GM12801 (cell line): ENCODE measurements around the gene UNC80.

Source experiments
- CTCF ChIP-seq: IDR thresholded peaks from one replicate; pipeline ENCODE4 v1.5.1; 2011; ENCODE audit warnings: control low read depth; ENCODE audit not compliant: insufficient read length; ENCODE audit errors: extremely low read depth

UNC80 gene

GRCh38 chr2:209773377-209773776 lies 1.7 kb downstream of the UNC80 start:
- TF ChIP-seq CTCF = no peak

- no peak for TF ChIP-seq CTCF
These were observed 15.8 kb downstream of the UNC80 start for GRCh38 chr2:209787416-209787815.

- no peak for TF ChIP-seq CTCF
These were observed 17.3 kb downstream of the UNC80 start for GRCh38 chr2:209788925-209789324.

GRCh38 chr2:209790066-209790728 lies 18.6 kb downstream of the UNC80 start:
- no peak for TF ChIP-seq CTCF

- TF ChIP-seq CTCF = no peak
These were observed 19.5 kb downstream of the UNC80 start for GRCh38 chr2:209791151-209791550.

GRCh38 chr2:209805351-209805750 lies 33.7 kb downstream of the UNC80 start:
- TF ChIP-seq CTCF = no peak

- TF ChIP-seq CTCF = no peak
These were observed 34.7 kb downstream of the UNC80 start for GRCh38 chr2:209806318-209806717.
